H1 (cell line): ENCODE data around the gene FEV. TPM values are rescaled to one million over a fixed set of nuclear protein-coding genes. Genes with fewer than 3 reads are reported as not detected.

ENCODE experiments used
- BCL11A ChIP-seq, 2 experiments: IDR thresholded peaks; one replicate each; pipeline ENCODE4 v1.6.1; 2011; ENCODE audit warnings: low read depth in 2 of 2, low read length in 2 of 2, mild to moderate bottlenecking in 2 of 2
- GABPA ChIP-seq: IDR thresholded peaks from 2 replicates; pipeline ENCODE4 v1.6.1; 2011; ENCODE audit warnings: mild to moderate bottlenecking, low read length, moderate library complexity, borderline replicate concordance; ENCODE audit not compliant: insufficient read depth
- KDM4A ChIP-seq: IDR thresholded peaks from one replicate; pipeline ENCODE4 v1.7.1; 2012; ENCODE audit warnings: low read depth, mild to moderate bottlenecking, moderate library complexity, low read length, inconsistent platforms; ENCODE audit not compliant: severe bottlenecking
- RAD21 ChIP-seq, 2 experiments: IDR thresholded peaks in 1 of 2; conservative IDR thresholded peaks in 1 of 2; 2 replicates each; pipeline ENCODE4 v1.6.1; 2011; ENCODE audit warnings: low read depth in 2 of 2, low read length in 2 of 2, improper control_type of control experiment in 1 of 2, inconsistent platforms in 1 of 2, mild to moderate bottlenecking in 1 of 2, moderate library complexity in 1 of 2
- polyA plus RNA-seq, 7 experiments: library from polyadenylated mRNA; depleted of rRNA in 3 of 7; stranded (reverse) in 5 of 7; unstranded in 2 of 7; fragments of >200 nt in 5 of 7; fragments of 200-250 nt in 2 of 7; gene quantifications; 1 replicate in 5 of 7; 2 replicates in 1 of 7; 4 replicates in 1 of 7; pipeline versions ENCODE4 v1.2.1 to v1.2.3, GENCODE V29; 2011 to 2013; ENCODE audit warnings: missing spikeins in 2 of 7, mixed read lengths in 2 of 7
- total RNA-seq: library from RNA; stranded (reverse); fragmentation: NEBNext Ultra II Directional; extraction: Animal tissue kit (Norgen Biotek cat#: 25700); gene quantifications from 2 replicates; pipeline ENCODE4 v1.2.1, GENCODE V29; 2021

FEV gene
- total and polyA plus RNA-seq, 2 of the 8 experiments (the other 6 are each of a cell fraction or from before 2014, with no cell fraction given), result not detected

- TF ChIP-seq GABPA (no peak), BCL11A (IDR thresholded peaks at IDR 0.05; ENCODE audit: low read depth in 2 of 2, low read length in 2 of 2) (no peak), RAD21 (IDR thresholded peaks at IDR 0.05 in 1 of 2, conservative IDR thresholded peaks at IDR 0.05 in 1 of 2; ENCODE audit: low read depth in 2 of 2, low read length in 2 of 2) (no peak), KDM4A (no peak)
Observed at GRCh38 chr2:219024059-219024458, 39.1 kb upstream of the FEV start (continued).
